GM18909 (cell line): ENCODE results near the gene THG1L.
A peak's percentile ranks its signal among the peaks of the same experiment; 100 is the strongest.
"Not testable (repeated sequence)": the region's sequence is repeated elsewhere in the genome, so short reads cannot be mapped to it uniquely, and the experiment has no call there.

Experiments used
- ATAC-seq: cut with Tn5 transposase; IDR thresholded peaks from one replicate; pipeline ENCODE4 v1.9.1; 2021; ENCODE audit warnings: mild to moderate bottlenecking; ENCODE audit not compliant: unreplicated experiment, poor library complexity

THG1L gene

DNA sequence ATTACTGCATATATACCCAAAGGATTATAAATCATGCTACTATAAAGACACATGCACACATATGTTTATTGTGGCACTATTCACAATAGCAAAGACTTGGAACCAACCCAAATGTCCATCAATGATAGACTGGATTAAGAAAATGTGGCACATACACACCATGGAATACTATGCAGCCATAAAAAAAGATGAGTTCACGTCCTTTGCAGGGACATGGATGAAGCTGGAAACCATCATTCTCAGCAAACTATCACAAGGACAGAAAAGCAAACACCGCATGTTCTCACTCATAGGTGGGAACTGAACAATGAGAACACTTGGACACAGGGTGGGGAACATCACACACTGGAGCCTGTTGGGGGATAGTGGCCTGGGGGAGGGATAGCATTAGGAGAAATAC, 4.6 kb upstream of the THG1L start:
- not testable (repeated sequence) for ATAC-seq

DNA sequence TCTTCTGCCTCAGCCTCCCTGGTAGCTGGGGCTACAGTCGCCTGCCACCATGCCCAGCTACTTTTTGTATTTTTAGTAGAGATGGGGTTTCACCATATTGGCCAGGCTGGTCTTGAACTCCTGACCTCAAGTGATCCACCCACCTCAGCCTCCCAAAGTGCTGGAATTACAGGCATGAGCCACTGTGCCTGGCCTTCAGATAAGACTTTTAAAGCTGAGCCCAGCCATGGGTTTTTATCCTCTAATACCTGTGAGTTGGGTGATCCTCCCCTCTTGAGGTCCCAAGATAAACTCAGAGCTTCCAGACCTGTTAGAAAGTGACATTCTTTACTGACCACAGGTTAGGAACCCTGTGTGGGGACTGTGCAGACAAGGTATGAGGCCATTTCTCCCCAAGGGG, 3.4 kb upstream of the THG1L start:
- not testable (repeated sequence) for ATAC-seq

- ATAC-seq: peak; percentile 67
Observed at GRCh38 chr5:157729858-157730257, 1.4 kb upstream of the THG1L start.

DNA sequence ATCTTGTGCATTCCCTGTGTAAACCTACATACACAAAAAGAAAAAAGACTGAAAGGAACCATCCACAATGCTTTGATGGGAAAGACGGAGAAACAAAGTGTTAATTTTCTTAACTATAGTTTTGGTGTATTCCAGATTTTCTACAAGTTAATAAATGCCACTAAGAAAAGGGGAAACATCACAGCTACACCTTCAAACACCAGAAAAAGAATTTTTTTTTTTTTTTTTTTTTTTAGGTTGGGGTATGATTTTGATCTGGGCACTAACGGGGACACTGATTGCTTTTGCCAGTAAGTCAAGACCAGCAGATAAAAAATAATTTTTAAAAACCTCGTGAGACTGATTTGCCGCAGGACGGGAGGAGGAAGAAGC, 334 bp upstream of the THG1L start:
- no peak for ATAC-seq

DNA sequence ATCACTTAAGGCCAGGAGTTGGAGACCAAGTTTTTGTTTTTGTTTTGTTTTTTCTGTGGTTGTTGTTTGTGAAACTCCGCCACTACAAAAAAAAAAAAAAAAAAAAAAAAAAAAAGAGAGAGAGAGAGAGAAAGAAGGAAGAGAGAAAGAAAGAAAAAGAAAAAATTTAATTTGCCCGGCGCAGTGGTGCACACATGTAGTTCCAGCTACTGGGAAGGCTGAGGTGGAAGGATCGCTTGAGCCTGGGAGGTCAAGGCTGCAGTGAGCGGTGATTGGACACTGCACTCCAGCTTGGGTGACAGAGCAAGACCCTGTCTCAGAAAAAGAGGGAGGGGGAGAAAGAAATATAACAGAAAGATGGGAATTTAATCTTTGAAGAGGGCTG, 902 bp downstream of the THG1L start:
- no peak for ATAC-seq

- ATAC-seq: no peak
Observed at GRCh38 chr5:157732596-157733262, 1.5 kb downstream of the THG1L start.

DNA sequence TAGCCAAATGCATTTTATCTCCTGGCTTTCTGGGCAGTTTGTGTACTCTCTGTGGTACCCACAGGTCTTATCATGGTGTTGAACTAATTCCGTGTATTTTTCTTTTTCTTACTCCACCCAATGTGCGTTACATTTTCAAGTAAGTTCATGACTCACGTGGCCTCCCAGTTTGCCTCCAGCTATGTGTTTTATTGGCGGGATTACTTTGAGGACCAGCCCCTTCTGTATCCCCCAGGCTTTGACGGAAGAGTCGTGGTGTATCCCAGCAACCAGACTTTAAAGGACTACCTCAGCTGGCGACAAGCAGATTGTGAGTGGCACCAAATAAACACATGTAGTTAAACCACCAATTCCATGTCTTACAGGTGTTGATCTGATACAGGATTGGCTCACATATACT, 3.2 kb downstream of the THG1L start:
- no peak for ATAC-seq

DNA sequence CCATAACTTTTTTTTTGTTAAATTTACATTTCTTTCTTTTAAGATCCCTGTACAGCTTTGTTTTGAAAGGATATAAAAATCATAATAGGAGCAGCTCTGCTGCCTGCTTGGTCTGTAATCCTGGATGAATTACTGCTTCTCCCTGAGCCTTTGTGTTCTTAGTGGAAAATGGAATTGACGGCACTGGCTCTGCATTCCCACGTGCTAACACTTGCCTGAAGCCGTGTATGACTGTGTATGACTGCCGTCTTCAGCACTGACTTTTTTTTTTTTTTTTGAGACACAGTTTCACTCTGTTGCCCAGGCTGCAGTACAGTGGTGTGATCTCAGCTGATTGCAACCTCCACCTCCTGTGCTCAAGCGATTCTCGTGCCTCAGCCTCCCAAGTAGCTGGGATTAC, 4.8 kb downstream of the THG1L start:
- ATAC-seq: no peak

GRCh38 chr5:157739388-157740228, 8.4 kb downstream of the THG1L start:
- ATAC-seq: no peak

DNA sequence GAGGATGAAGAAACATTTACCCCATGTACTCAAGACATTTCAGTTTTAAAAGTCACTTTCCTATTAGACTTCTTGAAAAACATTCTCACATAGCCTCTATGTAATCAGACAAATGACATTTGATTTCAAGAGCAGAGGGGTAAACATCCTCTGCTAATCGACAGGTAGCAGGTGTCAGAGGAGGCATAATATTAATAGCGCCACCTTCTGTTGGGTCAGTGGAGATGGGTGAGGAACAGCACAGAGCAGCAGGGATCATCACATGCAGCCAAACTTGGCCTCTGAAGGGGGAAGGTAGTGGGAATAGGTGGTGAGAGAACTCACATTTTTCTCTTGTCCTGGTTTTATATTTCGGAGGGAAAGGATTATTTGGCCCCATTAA, 9.0 kb downstream of the THG1L start:
- ATAC-seq: no peak

DNA sequence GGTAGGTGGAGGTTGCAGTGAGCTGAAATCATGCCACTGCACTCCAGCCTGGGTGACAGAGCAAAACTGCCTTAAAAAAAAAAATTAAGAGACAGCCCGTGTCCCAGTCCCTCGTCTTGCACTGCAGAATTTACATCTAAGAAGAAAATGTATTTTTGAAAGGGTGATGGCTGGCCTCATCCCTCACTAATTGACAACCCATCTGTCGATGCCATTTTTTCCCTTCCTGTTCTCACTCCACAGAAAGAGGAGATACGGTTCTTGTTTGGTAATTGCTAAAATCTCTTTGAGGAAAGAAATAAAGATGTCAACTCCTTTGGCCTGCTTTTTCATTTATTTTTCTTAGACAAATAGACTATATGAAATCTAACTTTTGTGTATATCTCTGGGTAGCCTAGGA, 9.9 kb downstream of the THG1L start:
- ATAC-seq: no peak

GRCh38 chr5:157743163-157744050, 12.2 kb downstream of the THG1L start, which contains the start of gene LSM11:
Gene LSM11 (plus strand): TSS chr5:157743712. CDS start chr5:157743751, 39 bp downstream.
- peak; percentile 91 for ATAC-seq

GRCh38 chr5:157744051-157745011, 13.1 kb downstream of the THG1L start:
- no peak for ATAC-seq

DNA sequence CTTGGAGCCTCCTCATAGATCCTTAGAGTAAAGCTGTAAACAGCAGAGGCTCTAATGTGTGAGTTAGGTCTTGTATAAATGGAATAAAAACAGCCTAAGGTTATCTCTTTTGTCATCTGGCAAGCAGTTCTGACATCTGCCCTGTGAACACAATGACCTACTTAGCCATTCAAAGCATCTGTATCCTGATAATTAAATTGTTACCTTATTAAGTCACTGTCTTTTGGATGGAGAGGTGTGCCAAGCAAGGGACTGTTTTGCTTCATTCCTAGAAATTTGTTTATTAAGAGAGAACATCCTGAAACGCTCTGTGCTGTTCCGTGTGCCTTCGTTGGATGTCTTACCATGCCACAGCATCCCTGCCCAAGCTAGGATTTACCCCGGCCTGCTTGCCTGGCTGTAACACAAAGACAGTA, 13.8 kb downstream of the THG1L start:
- ATAC-seq: no peak

- no peak for ATAC-seq
Observed at GRCh38 chr5:157747173-157747740, 16.0 kb downstream of the THG1L start.

- no peak for ATAC-seq
Observed at GRCh38 chr5:157747766-157748700, 16.8 kb downstream of the THG1L start.

DNA sequence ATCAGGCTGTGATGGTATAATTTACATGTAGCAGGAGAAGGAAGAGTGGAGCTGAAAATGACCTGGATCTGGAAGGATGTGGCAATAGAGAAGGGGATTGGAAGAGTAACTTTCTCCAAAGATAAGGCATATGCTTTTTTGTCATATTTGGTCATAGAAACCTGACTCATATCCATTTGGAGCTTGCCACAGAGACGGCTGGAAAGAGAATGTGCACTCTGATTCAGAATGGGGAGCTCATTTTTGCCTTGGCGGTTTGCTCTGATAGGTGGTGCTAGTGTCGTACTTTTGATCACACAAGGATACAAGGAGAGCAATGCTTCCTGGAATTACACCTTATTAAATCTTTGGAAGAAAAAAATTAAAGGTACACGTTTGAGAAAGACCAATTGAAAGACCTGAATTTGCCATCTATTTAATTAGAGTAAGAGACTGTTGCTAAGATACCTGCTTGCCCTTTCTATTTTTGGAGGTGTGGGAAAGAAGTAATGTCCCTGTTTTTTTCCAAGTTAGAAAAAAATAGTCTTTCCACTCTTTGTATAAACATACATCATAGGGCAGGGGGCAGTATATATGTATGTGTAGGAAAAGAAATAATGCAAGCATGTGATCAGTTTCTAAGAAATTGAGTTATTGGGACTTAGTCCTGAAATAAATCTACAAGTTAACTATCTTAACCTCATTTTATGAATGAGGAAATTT, 17.7 kb downstream of the THG1L start:
- no peak for ATAC-seq

DNA sequence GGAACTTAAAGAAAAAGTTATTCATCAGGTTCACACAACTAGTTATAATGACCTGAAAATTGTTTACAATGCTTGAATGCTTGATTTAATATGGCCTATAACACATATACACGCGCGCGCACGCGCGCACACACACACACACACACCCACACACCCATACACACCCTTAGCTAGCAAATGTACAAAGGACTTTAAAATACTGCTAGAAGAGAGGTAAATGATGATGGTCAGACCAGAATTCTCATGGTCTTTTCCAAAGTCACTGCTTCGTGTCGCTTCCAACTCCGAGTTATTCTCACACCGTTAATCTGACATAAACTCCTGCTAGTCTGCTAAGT, 18.2 kb downstream of the THG1L start:
- ATAC-seq: no peak
